Left renal pelvis (tissue), 4 donors: Measurements from ENCODE around the gene TECPR2. TPM values are rescaled to one million over a fixed set of nuclear protein-coding genes. Genes with fewer than 3 reads are reported as not detected.

Experiments
- DNase-seq, 4 donors: peaks; one replicate each; pipeline ENCODE4 v3.0.0-alpha.2; 2013; ENCODE audit warnings: low read depth in 4 of 4, low spot score in 3 of 4
- polyA plus RNA-seq, 4 donors: library from polyadenylated mRNA; unstranded; fragments of 120-200 nt; gene quantifications; one replicate each; pipeline ENCODE4 v1.2.1, GENCODE V29; 2013; ENCODE audit not compliant: insufficient read length in 4 of 4

Gene TECPR2
- polyA plus RNA-seq, 4 donors, result 15.0 to 18.7 (median 17.2) TPM

GRCh38 chr14:102505775-102506625 lies 143.3 kb downstream of the TECPR2 start:
- DNase-seq, result no peak

GRCh38 chr14:102506626-102506925 lies 143.8 kb downstream of the TECPR2 start:
- no peak for DNase-seq

- DNase-seq, result no peak
Measured at GRCh38 chr14:102507081-102507856, 144.5 kb downstream of the TECPR2 start.

- no peak for DNase-seq
Measured at GRCh38 chr14:102507857-102508312, 145.1 kb downstream of the TECPR2 start.

- no peak for DNase-seq
Measured at GRCh38 chr14:102508410-102508773, 145.7 kb downstream of the TECPR2 start.

DNA sequence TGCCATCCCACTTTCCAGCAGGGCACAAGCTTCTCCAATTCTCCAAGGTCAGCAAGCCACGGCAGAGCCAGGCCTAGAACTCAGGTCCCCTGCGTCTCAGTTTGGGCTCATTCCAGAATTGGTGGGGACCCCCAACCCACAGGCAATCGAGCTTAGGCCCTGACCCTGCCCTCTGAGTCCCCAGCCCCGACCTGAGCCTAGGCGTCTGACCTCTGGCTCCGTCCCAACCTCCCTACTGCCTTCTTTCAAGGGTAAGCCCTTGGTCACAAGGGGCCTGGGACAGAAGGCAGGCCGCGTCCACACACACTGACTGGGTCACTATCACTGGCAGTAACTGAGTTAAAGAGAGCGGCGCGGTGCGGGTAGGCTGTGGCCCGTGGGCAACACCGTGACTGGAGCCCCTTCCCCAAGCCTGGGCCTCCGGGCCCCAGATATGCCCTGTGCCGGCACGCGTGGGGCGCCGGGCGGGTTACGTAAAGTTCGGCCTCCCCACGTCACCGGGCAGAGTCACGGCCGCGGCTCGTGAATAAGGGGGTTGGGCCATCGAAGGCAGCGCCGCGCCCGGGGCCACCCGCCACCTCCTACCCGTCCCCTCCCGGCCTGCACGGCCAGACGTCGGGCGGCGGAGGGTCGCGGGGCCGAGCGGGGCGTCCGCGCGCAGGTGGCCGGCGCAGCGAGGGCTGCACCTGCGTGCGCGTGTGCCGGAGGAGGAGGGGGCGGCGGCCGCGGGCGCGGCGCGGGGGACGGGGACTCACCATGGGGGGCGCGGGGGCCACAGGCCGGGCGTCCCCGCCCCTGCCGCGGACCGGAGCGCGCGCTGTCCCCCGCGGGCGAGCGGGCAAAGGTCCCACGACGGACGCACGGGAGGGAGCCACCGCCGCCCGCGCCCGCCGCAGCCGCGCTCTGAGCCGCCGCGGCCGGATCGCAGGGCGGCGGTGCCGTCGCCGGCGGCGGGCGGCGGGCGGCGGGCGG lies 146.3 kb downstream of the TECPR2 start:
- DNase-seq, result no peak

- DNase-seq, result peak; percentile 70 to 85 (median 76)
Measured at GRCh38 chr14:102509746-102510615, 147.2 kb downstream of the TECPR2 start, which contains the start of gene ANKRD9. Gene ANKRD9, minus strand, starts transcription at chr14:102509776. Its CDS starts 1,887 bp downstream, at chr14:102507889.

- no peak for DNase-seq
Measured at GRCh38 chr14:102510616-102511520, 148.1 kb downstream of the TECPR2 start.

GRCh38 chr14:102511538-102511937 lies 148.8 kb downstream of the TECPR2 start:
- DNase-seq, result no peak

GRCh38 chr14:102512793-102513300 lies 150.1 kb downstream of the TECPR2 start:
- no peak for DNase-seq

DNA sequence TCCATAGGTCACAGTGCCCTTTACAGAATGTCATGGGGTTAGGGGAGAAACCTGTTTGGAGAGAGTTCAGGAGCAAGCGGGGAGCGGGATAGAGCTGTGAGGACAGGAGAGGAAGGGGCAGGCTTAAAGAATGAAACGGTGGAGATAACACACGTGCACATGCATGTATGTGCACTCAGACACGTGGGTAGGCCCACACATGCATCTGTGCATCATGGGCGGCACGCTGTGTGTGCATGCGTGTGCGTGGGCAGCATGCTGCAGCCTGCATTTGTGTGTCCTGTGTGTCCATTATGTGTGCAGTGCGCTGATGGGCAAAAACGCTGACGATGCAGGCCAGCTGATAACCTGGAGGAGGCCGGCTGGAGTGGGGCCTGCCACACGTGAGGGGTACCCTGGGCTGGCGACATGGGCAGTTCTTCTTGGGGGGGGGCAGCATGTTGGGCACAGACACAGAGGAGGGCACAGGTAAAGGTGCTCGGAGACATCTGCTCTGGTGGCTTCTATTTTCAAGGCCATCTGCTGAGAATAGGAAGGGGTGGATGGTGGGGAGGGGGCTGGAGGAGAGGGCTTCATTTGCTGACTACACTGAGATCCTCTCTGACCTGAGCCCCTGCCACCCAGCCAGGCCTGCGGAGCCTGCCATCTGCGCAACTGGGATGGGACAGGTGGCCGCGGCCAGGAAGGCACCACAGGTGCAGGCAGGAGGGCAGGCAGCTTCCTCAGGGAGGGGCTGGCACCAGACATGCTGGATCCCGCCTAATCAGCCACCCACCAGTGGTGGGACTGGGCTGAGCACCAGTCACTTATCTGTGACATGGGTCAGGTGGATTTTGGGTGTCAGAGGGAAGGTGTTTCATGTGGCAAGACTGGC lies 151.4 kb downstream of the TECPR2 start:
- no peak for DNase-seq

DNA sequence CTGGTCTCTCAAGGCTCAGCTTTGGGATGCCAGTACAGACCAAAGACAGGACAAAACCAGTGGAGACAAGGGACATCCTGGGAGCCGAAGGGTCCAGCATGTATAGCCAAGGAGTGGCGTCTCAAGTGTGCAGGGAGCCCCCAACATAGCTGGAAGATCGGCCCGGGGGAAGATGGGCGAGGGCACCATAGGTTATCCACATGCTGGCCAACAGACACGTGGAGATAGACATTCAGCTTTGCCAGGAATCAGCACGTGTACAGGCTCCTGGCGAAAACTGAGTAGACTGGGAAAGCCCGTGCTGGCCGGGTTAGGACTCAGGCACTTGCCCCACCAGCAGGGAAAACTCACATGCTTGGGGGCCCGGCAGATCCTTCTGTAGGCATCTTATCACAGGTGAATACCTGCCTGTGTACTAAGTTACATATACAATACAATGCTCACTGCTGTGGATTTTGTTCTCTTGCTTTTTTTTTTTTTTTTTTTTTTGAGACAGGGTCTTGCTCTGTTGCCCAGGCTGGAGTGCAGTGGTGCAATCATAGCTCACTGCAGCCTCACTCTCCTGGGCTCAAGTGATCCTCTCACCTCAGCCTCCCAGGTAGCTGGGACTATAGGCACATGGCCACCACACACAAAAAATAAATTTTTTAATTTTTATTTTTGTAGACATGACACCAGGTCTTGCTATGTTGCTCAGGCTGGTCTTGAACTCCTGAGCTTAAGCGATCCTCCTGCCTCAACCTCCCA lies 152.4 kb downstream of the TECPR2 start:
- no peak for DNase-seq

- DNase-seq, result no peak
Measured at GRCh38 chr14:102516531-102517391, 154.0 kb downstream of the TECPR2 start.

DNA sequence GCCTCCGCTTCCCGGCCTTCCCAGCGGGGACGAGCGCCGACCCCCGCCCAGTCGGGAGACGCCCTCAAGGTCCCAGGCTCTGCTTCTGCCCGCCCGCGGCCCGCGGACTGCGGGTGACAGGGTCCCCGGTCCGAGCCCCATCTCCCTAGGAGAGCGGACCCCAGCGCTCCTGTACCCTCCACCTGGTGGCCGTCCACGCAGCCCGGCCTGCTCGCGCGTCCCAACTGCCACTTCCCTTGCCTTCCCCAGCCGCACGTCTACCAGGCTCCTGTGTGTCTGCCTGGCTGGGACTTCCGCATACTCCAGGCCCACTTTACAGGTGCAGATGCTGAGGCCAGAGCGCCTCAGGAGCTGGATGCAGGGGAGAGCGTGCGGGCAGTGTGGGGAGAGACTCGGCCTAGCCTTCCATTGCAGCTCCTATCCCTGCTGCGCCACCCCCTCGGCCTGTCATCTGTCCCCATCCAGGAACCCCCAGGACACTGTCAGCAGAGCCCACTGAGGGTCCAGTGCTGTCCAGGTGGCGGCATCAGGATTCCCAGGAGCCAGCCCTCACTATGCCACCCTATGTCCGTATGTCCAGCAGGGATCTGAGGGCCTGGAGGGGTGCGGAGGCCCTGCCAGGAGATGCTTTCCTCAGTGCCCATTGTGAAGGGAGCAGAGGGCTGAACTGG lies 154.8 kb downstream of the TECPR2 start:
- DNase-seq, result no peak

DNA sequence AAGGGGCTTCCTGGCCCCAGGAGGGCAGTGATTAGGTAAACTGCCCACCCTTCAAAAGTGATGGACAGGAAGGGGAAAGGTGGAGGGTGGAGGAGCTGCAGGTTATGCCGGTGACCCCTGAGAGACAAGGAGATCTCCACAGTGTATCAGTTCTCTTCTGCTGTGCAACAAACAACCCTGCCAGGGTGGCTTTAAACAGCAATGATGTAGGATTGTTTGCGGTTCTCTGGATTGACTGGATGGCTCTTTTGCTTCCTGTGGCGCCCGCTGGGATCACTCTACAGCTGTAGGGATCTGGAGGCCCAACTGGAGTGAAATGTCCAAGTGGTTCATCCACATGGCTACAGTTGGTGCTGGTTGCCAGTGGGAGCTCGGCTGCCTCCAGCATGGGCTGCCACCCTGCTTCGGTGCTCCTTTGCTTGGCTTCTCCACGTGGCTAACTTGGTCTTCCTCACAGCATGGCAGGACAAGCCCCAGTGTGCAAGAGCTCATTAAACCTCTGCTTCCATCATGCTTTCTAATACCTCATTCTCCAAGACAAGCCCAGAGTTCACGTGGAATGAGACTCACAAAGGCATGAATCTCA lies 155.4 kb downstream of the TECPR2 start:
- no peak for DNase-seq
